Measurements from ENCODE around the gene GNG14.
"Not testable (repeated sequence)": the region's sequence is repeated elsewhere in the genome, so short reads cannot be mapped to it uniquely, and the experiment has no call there.

GNG14 gene

DNA sequence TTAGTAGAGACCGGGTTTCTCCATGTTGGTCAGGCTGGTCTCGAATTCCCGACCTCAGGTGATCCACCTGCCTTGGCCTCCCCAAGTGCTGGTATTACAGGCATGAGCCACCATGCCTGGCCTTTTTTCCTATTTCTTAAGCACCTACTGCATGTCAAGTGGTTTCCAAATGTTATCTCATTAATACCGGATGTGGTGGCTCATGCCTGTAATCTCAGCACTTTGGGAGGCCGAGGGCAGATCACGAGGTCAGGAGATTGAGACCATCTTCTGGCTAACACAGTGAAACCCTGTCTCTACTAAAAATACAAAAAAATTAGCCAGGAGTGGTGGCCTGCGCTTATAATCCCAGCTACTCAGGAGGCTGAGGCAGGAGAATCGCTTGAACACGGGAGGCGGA lies 37.8 kb downstream of the GNG14 start:
- DNase-seq = not testable (repeated sequence)

DNA sequence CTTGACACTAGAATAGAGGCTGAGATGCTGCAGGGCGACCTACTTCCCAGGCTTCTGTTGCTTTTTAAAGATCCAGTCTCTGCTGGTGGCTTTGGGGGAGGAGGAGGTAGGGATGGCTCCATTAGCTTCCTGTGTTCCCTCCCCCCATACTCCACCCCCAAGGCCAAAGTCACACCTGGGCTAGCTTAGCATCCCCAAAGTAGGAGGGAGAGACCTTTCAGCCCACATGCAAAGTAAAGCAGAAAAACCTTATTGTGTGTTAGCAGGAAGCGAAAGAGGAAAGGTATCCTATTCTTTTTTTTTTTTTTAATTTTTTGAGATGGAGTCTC lies 39.2 kb downstream of the GNG14 start:
- DNase-seq = no peak

DNA sequence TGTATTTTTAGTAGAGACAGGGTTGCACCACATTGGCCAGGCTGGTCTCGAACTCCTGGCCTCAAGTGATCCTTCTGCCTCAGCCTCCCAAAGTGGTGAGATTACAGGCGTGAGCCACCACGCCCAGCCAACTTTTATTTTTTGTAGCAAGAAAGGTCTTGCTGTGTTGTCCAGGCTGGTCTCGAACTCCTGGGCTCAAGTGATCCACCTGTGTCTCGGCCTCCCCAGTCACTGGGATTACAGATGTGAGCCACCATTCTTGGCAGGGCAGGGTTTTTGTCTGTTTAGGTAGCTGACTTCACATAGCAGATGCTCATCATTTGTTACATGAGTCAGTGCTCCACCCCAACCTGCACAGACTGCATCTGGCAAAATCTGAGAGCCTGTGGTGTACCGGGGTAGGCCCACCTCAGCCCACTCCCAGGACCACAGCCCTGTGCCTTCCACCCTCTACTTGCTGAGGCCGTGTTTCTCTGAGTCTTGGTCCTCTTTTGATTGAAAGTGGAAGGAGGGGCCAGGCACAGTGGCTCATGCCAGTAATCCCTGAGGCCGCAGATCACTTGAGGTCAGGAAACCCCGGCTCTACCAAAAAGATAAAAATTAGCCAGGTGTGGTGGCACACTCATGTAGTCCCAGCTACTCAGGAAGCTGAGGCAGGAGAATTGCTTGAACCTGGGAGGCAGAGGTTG lies 40.1 kb downstream of the GNG14 start:
- no peak for DNase-seq

GRCh38 chr19:12730064-12730463 lies 42.3 kb downstream of the GNG14 start:
- DNase-seq = no peak

DNA sequence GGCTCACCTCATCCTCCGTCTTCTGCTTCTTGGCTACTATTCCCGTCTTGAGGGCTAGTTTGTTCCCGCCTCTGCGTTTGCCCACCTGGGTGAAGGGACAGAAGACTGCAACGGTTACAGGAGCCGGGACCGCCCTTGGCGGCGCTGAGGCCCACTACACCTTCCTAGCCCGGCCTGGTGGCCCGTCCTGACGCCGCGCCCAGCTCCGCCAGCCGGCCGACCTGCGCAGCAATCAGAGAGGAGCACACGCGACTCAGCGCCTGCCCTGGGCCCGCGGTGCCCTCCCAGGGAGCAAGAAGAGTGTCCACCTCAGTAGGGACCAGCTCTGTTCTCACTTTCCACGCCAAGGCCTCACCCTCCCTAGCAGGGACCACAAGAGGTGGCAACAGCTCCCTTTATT lies 43.5 kb downstream of the GNG14 start:
- no peak for DNase-seq

- DNase-seq = peak; percentile 55
Measured at GRCh38 chr19:12733369-12734214, 45.8 kb downstream of the GNG14 start.

GRCh38 chr19:12736995-12737834 lies 49.4 kb downstream of the GNG14 start, which contains the start of gene GET3:
Gene GET3 (plus strand): TSS chr19:12737497. CDS start chr19:12737506, 9 bp downstream.
- peak; percentile 90 for DNase-seq

DNA sequence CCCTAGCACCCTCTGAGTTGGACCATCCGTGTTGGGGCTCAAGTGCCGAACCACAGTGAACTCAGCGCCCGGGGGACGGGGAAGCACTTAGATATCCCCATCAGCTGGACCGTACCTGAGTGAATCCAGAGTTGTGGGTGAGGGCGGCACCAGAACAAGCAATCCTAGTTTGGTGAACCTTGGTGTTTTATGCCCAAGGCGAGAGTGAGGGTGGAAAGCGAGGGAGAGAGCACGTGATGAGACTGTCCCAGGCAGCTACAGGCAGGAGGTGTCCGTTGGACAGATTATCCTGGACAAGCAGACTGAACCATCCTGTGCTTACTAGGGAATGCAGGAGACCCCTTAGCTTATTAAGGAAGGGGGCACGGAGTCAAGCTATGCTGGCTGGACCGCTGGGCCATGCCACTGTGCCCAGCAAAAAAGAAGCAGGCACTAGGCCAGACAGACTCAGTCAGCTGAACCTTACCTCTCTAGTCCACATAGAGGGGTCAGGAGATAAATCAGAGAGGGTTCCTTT lies 50.1 kb downstream of the GNG14 start:
- DNase-seq = no peak
